ENCODE data around the gene PCAT6.
"Not testable (repeated sequence)": the region's sequence is repeated elsewhere in the genome, so short reads cannot be mapped to it uniquely, and the experiment has no call there.

The PCAT6 gene

DNA sequence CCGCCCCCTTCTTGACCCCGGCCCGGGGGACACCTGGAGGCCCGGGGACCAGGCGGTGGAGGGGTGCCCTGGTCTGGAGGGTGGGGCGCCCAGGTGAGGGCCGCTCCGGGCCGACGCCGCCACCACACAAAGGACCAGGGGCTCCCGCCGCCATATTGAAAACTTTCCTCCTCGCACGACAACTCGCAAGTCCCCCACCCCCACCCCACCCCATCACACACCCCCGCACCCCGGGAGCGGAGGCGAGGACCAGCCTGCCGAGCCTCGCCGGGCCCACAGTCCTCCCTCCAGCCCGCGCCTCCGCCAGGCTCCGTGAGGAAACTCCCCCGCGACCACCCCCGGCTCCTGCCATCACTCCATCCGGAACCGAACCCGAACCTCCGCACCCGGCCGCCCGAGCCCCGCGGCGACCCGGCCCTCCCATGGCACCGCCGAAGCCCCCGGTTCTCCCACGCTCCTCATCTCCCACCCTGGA is 3.3 kb upstream of the PCAT6 start:
- DNase-seq (ENCODE audit: low spot score), result peak; percentile 82

DNA sequence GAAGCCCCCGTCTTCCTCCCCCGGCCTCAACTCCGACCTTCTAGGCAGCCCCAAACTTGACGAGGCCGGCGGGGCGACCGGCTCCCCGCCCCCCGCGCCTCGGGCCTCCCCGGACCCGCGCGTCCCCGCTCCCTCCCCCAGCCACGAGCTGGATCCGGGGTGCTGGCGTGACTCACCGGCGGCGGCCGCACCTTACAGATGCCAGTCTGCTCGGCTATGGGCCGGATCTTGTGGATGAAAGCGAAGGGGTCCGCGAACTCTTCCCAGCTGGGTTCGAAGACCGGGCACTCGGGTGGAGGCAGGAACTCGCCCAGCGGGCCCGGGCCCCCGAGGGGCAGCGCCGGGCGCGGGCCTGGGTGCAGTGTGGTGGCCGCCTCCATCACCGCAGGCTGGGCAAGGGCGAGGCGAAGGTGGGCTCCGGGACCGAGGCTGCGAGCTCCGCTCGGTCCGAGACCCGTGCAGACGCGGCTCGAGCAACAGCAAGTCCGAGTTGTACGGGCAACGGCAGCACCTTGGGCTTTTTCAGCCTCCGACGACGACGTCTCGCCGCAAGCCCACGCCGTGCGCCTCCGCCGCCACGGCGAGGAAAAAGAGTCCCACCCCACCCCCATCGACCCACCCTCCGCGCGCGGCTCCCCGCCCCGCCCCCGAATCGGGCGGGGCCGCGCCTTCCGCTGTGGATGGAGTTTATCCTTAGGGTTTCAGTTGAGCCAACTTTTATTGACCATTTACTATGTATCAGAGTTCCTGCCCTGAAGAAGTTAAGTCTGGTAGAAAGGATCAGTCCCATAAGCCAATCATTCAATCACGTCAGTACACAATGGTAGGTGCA is 2.6 kb upstream of the PCAT6 start, which contains the start of gene KDM5B:
Gene KDM5B, minus strand, starts transcription at position 496 of the 832 bp plus-strand sequence. Its CDS starts 116 bp downstream, at position 380.
- DNase-seq (ENCODE audit: low spot score), result peak; percentile 81

DNA sequence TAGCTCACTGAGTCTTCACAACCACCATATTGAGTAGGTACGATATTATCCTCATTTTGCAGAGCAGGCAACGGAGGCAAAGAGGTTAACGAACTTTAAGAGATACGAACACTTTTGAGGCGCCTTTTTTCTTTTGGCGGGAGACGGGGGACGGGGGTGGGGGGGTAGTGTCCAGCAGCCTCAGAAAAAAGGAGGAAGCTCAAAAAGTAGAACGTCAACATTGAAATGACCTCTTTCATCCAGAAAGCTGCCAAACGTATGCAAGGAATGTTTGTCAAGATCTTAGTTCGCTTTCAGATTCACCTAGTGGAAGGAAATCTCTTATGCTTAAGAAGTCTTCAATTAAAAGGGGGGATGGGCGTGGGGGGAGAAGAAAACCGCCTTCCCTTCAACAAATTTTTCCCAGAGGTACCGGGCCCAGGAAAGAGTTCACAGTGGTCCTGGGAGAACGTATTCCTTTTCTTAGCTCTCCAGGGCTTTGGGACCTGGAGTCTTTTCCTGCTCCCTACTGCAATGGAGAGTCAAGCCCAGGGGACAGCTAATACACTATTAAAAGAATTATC is 1.1 kb upstream of the PCAT6 start:
- DNase-seq (ENCODE audit: low spot score), result no peak

DNA sequence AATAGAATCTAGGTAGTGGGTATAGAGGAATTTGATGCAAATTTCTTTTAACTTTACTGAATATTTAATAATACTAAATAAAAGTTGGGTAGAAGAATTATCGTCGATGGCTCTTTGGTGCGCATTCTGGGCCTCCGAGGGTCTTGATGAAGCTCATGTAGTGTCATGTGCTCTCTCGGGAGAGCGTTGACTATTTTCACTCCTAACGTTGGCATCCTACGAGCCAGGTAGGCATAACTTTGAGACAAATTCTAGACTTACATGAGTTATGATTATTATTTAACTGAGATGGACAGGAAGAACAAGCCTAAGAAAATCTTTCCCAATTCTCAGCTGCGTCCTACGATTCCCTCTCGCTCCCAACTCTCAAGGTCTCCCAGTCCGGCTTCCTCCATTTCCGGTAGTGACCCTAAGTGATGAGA is 550 bp upstream of the PCAT6 start:
- DNase-seq (ENCODE audit: low spot score), result no peak

DNA sequence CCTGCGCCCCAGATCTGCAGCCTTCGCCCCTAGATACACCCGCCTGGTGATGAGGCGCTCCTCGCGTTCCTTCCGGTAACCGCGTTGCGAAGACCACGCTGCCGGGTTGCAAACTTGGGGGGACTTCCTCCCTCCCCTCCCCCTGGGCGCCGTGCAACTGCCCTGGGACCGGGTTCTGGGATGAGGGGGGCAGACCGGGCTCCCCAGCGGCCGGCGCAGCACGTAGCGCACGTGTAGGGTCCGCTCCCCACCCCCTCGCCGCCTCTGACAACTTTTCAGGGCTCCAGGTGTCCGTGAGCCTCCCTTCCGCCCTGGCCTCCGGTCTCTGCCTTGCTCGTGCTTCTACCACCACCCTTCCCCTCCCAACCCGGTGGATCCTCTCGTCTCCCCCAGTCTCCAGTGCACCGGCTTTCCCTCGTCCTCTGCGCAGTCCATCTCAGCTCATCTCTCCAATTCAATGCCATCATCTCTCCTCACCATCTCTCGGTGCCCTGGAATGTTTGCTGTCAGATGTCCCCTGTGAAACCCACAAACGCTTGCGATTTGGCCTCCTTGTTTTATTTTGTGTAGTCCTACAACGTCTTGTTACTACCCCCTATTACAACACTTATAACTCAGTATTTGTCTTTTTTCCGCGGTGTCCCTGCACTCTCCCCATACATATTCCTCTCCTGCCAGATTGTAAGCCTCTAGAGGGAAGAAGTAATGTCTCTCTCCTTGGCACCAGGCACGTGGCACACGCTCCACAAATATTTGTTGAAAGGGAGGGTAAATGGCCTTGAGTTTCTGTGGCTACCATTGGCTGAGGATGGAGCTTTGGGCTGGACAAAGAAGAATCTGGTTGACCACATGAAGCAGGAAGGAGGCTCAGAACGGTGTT is 782 bp downstream of the PCAT6 start:
- DNase-seq (ENCODE audit: low spot score), result peak; percentile 34

DNA sequence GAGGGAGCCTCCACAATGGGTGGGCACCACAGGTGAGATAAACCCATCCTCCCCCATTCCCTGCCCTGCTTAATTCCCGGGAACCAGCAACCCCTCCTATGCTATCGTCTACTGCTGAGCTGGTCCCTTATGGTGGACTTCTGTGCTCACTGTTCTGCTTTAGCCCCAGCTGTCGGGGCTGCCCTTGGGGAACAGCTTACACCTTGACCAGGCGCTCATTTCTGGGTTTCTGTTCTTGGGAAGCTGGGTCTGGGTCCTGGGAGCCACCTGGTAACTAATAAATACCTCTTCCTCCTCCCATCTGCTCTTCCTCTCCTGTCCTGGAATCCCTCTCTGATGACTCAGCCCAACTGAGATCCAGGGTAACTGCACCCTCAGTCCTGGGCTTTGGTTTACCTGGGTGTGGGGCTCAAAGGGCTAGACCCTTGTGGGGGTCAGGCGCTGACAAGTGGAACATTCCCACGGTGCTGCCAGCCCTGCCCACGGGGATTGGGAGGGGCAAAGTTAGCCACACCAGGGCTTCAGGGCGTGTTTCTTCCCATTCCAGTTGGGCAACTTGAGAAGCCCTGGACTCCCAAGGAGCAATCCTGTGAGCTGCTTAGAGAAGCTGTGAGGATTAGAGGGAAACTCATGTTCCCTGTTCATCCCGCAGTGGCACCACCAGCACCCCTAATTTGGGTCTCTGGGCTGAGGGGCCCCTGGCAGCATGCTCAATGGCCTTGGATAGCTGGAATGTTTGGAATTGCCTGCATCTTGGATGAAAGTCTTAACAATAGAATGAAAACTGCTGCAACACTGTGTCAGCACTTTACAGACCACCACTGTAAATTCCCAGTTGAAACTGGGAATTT is 1.6 kb downstream of the PCAT6 start:
- no peak for DNase-seq (ENCODE audit: low spot score)

DNA sequence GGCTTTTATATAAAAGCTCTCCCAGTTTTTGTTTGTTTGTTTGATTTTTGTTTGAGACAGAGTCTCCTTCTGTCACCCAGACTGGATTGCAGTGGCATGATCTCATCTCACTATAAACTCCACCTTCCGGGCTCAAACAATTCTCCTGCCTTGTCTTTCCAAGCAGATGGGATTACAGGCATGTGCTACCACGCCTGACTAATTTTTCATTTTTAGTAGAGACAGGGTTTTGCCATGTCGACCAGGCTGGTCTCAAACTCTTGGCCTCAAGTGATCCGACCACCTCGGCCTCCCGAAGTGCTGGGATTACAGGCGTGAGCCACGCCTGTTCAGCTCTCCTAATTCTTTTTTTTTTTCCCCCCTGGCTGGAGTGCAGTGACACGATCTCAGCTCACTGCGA is 4.4 kb downstream of the PCAT6 start:
- DNase-seq (ENCODE audit: low spot score), result no peak

DNA sequence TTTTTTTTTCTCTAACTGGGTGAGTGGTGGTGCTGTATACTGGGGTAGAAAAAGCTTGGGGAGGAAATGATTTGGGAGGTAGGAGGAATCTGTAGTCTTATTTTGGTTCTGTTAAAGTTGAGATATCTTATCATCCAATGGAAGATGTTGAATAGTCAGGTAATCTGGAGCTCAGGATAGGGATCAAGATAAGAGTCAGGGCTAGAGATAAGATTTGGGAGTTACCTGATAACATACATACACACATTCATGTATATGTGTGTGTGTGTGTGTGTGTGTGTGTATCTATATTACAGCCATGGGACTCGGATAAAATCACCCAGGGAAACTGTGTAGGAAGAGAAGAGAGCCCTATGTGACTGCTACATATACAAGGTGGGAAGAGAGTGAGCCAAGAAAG is 8.1 kb downstream of the PCAT6 start:
- no peak for DNase-seq (ENCODE audit: low spot score)

DNA sequence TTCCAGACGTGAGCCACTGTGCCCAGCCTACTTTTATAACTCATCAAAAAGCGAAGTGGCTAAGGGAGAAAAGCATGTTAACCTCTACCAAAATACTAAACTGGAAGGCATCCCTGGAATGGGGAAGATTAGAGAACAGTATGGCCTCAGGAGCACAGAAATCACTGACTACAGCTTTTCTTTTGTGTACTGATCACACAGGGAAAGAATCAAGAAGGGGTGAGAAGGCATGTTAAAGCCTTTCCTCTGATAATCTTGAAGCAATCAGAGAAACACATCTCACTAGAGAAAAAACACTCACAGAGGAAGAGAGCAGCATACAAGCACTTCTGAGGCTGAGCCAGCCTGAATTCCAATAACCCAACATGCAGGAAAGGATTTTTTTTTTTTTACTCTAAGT is 10.7 kb downstream of the PCAT6 start:
- peak; percentile 46 for DNase-seq (ENCODE audit: low spot score)

DNA sequence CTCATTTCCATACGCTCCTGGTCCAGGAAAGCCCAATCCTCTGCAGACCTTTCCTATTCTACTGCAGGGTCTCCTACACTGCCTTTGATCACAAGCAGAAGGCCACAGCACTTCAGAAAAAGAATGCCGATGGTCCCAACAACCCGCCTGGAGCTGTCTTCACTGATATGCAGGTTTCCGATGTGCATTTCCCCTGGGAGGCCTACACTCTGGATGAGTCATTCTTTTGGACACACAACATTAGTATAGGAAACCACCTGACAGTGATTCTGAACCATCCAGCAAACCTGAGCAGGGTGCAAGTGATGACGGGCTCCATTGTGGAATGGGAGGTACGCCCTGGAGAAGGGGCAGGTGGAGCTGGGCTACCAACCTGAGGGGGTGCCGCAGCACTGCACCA is 15.0 kb downstream of the PCAT6 start:
- no peak for DNase-seq (ENCODE audit: low spot score)

DNA sequence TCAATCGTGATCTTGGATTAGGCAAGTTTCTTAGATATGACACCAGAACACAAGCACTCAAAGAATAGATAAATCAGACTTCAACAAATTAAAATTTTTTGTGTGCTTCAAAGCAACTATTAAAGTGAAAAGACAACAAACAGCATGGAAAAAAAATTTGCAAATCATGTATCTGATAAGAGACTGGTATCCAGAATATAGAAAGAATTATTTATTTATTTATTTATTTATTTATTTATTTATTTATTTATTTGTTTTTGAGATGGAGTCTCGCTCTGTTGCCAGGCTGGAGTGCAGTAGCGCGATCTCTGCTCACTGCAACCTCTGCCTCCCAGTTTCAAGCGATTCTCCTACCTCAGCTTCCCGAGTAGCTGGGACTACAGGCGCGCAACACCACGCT is 18.5 kb downstream of the PCAT6 start:
- not testable (repeated sequence) for DNase-seq (ENCODE audit: low spot score)

DNA sequence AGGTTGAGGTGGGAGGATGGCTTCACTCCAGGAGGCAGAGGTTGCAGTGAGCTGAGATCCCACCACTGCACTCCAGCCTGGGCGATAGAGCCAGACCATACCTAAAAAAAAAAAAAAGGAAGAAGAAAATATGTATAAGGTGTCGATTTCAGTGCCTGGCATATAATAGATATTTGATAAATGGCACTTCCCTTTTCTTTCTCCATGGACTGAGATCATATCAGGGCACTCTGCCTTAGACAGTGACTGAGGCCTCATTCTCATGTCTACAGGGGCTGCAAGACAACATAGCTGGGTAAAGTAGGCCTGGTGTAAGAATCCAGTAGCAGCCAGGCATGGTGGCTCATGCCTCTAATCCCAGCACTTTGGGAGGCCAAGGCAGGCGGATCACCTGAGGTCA is 21.2 kb downstream of the PCAT6 start:
- no peak for DNase-seq (ENCODE audit: low spot score)

DNA sequence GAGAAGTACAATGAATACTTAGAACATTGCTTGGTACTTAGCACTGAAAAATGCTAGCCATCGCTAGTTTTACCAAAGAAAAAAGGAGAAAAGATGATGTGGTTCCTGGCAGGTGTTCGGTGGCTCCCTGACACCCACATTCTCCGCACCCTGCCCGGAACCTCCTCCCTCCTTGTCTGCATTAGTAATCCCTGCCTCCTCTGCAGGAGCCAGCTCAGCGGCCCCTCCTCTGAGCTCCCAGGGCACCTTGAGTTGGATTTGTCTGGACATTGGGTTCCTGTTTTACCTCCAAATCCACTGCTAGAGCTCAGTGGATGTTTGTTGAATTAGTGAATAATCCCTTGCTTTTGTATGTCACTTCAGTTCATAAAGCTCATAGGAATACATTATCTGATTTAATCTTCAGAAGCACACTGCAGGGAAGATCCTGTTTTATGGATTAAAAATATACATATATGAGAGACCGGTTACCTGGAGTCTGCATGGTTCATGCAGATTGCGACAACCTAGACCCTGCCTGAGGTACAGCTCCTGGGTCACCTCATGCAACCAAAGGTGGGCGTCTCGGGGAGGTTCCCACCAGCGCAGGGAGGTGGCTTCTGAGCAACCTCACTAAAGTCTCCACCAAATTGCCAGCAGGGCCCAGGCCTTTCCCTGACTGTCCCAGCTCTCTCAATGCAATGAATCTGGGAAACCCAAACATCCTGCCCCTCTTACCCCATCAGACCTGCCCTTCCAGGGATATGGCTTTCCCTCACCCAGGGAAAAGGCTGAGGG is 24.2 kb downstream of the PCAT6 start:
- no peak for DNase-seq (ENCODE audit: low spot score)

DNA sequence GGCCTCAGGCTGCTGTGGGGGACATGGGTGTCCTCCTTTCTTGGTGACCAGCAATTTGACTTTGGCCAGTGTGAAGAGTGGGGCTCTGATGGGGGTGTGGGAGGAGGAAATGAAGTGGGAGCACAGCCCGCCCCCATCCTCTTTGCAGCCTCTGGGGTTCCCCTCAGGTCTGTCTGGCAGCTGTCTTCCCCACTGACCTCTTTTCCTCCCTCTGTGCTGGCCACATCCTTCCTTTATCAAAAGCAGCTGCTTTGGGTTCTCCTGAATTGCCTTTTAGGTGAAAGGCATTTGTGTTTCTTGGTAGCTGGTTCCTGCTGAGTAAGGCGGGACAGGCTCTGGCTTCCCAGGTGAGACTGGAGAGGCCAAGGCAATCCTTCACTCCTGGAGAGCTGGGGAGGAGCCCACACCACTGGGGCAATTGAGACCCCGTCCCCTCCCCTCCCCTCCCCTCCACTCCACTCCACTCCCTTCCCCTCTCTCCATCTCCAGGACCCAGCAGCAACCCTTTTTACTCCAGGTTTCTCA is 24.9 kb downstream of the PCAT6 start:
- no peak for DNase-seq (ENCODE audit: low spot score)

DNA sequence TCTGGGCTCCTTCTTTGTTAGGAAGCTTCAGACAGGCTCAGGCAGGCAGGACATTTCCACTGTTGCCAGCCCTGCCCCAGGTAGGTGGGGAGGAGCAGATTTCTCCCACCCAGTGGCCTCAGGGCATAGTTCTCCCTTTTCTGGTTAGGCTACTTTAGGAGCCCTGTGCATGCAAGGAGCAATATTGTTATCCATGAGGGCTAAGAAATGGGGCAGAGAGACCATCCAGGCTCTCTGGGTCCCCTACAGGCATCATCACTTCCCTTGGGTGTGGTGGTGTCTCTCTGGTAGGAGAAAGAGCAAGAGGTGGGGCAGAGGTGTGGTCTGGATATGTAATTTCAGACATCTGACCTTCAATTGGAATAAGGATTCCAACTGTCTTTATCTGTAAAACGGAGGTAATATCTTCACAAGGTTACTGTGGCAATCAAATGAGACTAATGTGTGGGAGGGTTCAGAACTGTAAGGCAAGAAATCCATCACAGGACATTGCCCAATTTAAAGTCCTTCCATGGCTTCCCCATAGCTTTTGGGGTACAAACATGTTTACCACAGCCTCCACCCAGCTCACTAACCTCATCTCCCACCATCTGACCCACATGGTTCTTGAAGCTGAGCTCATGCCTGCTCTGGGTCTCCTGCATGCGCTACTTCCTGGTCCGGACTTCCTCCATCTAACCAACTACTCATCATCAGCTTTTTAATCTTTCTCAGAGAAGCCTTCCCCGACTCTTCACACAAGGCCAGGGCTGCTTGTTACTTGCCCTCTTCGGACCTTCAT is 26.1 kb downstream of the PCAT6 start:
- DNase-seq (ENCODE audit: low spot score), result no peak

DNA sequence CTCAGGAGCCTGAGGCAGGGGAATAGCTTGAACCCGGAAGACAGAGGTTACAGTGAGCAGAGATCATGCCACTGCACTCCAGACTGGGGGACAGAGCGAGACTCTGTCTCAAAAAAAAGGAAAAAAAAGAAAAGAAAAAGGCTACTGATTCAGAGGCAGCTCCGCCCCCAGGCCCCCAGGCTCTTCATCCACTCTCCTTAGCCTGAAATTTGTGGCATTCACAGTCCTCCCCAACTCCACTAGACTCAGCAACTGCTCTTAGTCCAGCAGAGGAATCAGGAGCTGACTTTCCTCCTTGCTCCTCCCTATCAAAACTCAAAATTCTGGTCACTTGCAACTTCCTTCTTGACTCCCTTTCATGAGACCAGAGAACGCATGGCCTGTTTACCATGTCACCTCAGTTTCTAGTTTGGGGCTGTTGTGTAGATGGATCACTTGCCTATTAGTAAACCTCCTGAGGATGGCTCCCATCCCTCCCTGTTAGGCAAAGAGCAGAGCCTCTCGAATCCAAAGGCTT is 27.1 kb downstream of the PCAT6 start:
- DNase-seq (ENCODE audit: low spot score), result no peak

DNA sequence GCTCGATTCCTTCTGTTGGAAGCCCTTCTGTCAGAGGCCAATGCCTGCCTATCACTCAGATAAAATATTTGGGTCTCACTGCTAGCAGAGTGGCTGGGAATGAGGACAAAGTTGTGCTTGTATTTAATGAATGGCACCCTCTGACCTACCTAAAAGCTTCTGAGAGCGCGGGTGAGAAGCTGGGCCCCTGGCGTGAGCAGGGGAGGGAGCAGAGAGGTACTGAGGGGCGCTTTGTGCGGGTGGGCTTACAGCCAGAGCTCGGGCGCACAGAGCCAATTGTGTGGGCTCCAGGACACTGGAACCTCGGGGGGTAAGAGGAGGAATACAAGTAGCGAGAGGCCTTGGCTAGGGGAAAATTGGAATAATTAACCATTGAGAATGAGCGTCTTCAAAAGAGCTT is 32.3 kb downstream of the PCAT6 start:
- DNase-seq (ENCODE audit: low spot score), result no peak

DNA sequence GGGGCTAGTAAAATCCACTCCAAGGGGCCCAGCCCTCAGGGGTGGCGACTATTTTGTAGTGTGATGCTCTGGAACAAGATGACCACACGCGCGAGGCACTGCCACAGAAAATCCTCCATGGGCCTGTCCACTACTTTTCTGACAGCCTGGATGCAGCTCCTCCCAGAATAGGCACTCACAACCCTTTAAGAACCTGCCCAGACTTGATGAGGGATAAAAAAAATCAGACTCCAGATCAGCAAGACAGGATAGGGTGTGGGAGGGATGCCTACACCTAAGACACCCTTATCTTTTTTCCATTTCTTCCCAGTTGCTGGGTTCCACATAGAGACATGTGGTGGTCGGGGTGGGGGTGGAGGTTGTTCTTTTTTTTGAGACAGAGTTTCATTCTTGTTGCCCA is 33.5 kb downstream of the PCAT6 start:
- no peak for DNase-seq (ENCODE audit: low spot score)

DNA sequence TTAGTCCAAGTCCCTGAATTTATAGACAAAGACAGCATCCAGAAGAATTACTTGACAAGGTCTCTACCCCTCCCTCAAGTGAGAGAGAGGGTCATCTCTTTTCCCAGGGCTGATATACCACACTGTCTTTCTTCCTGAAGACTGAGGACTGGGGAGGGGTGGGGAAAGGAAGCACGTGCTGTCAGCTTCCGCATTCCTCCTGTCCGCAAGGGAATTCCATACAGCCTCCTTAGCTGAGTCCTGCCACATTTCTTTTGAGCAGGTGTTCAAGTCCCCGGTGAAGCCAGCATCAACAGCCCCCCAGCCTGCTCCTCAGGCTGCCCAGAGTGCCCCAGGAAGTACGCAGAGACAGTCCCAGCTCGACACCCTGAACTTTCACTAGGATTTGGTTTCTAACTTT is 34.2 kb downstream of the PCAT6 start:
- no peak for DNase-seq (ENCODE audit: low spot score)

DNA sequence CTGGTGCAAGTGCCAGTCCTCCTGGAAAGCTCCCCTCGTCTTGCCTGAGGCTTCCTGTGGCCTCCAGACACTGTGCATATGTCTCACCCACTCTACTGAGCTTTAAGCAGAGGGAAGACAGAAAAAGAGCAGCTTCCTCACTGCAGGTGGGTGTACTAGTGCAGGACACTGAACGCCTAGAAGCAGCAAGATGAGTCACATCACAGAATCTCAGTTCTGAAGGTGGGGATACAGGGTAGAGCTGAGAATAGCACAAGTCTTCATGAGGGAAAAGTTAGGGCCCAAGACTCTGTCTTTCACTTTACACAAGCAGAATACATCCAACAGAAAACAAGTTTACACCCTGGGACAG is 37.4 kb downstream of the PCAT6 start:
- DNase-seq (ENCODE audit: low spot score), result no peak
